ENCODE measurements around the gene GTPBP2. TPM values are rescaled to one million over a fixed set of nuclear protein-coding genes. Genes with fewer than 3 reads are reported as not detected.
"Not testable (repeated sequence)": the region's sequence is repeated elsewhere in the genome, so short reads cannot be mapped to it uniquely, and the experiment has no call there.

The GTPBP2 gene
- total RNA-seq, 1 donor from 2014 or later: 74.2 TPM

GRCh38 chr6:43657221-43657802 is 28.2 kb upstream of the GTPBP2 start:
- no peak for DNase-seq (ENCODE audit: low spot score)

- DNase-seq (ENCODE audit: low spot score): not testable (repeated sequence)
These were observed 23.8 kb upstream of the GTPBP2 start for GRCh38 chr6:43652822-43653221.

- DNase-seq (ENCODE audit: low spot score): no peak
These were observed 19.2 kb upstream of the GTPBP2 start for GRCh38 chr6:43648248-43648647.

- no peak for DNase-seq (ENCODE audit: low spot score)
These were observed 18.5 kb upstream of the GTPBP2 start for GRCh38 chr6:43647613-43648012.

- no peak for DNase-seq (ENCODE audit: low spot score)
These were observed 16.5 kb upstream of the GTPBP2 start for GRCh38 chr6:43645613-43645964.

- peak; percentile 49 for DNase-seq (ENCODE audit: low spot score)
These were observed 16.0 kb upstream of the GTPBP2 start, which contains the start of gene RSPH9 for GRCh38 chr6:43644940-43645612. Gene RSPH9 (plus strand): TSS chr6:43645036. CDS start chr6:43645099, 63 bp downstream.

- no peak for DNase-seq (ENCODE audit: low spot score)
These were observed 11.1 kb upstream of the GTPBP2 start for GRCh38 chr6:43639984-43640800.

GRCh38 chr6:43636308-43636659 is 7.2 kb upstream of the GTPBP2 start:
- DNase-seq (ENCODE audit: low spot score): no peak

- peak; percentile 83 for DNase-seq (ENCODE audit: low spot score)
These were observed 6.6 kb upstream of the GTPBP2 start, which contains the start of gene MAD2L1BP for GRCh38 chr6:43635387-43636307. Gene MAD2L1BP (plus strand): TSS chr6:43635840. CDS start chr6:43635876, 36 bp downstream.

GRCh38 chr6:43634702-43635303 is 5.7 kb upstream of the GTPBP2 start:
- DNase-seq (ENCODE audit: low spot score): no peak

- DNase-seq (ENCODE audit: low spot score): not testable (repeated sequence)
These were observed 3.9 kb upstream of the GTPBP2 start for GRCh38 chr6:43633002-43633401.

- no peak for DNase-seq (ENCODE audit: low spot score)
These were observed 2.0 kb upstream of the GTPBP2 start for GRCh38 chr6:43630980-43631619.

- peak; percentile 94 for DNase-seq (ENCODE audit: low spot score)
These were observed 639 bp upstream of the GTPBP2 start for GRCh38 chr6:43629505-43630300.

GRCh38 chr6:43628393-43629103 is 516 bp downstream of the GTPBP2 start:
- DNase-seq (ENCODE audit: low spot score): peak; percentile 37

- peak; percentile 88 for DNase-seq (ENCODE audit: low spot score)
These were observed 1.8 kb downstream of the GTPBP2 start for GRCh38 chr6:43627008-43627825.

- no peak for DNase-seq (ENCODE audit: low spot score)
These were observed 3.6 kb downstream of the GTPBP2 start for GRCh38 chr6:43625393-43625992.

GRCh38 chr6:43624786-43625288 is 4.2 kb downstream of the GTPBP2 start:
- DNase-seq (ENCODE audit: low spot score): no peak

Data from mucosa of gallbladder (tissue), 1 donor.